H1 (cell line): ENCODE measurements around the gene C1QL1. TPM values are rescaled to one million over a fixed set of nuclear protein-coding genes. Genes with fewer than 3 reads are reported as not detected.

Experiments used
- CTCF ChIA-PET: fragments of 300-600 bp; sonication (Branson Sonifier 250); formaldehyde crosslinking; loops from one replicate; lab custom pipeline; 2021; ENCODE audit not compliant: partially characterized antibody; lab: Charles Lee
- POLR2A ChIA-PET: fragments of 300-600 bp; sonication (Branson Sonifier 250); formaldehyde crosslinking; loops from one replicate; lab custom pipeline; 2021; ENCODE audit warnings: inconsistent platforms; ENCODE audit not compliant: partially characterized antibody; lab: Charles Lee
- DNase-seq, 2 experiments: peaks; one replicate each; pipeline versions ENCODE4 v3.0.0 to v3.0.0-alpha.2; 2010 to 2022; ENCODE audit warnings: low spot score in 2 of 2, low read depth in 1 of 2, mixed read lengths in 1 of 2
- FAIRE-seq: peaks from 2 replicates; lab custom pipeline; 2011; peaks lifted over from hg19 to GRCh38; lab: Jason Lieb, UNC
- H2AFZ ChIP-seq: 2 replicates; pipeline ENCODE4 v1.8.1; 2012; ENCODE audit warnings: low read length, inconsistent platforms
- H2AK5ac ChIP-seq: 2 replicates; pipeline ENCODE4 v1.6.1; 2013; ENCODE audit warnings: low read depth, low read length
- H2BK120ac ChIP-seq: replicated peaks from 2 replicates; pipeline ENCODE3; 2013; ENCODE audit warnings: low read depth, low read length, inconsistent platforms
- H2BK12ac ChIP-seq: 2 replicates; pipeline ENCODE4 v1.6.1; 2013; ENCODE audit warnings: low read depth, low read length
- H2BK15ac ChIP-seq: 2 replicates; pipeline ENCODE4 v1.6.1; 2013; ENCODE audit warnings: low read length
- H2BK20ac ChIP-seq: 2 replicates; pipeline ENCODE4 v1.6.1; 2013; ENCODE audit warnings: low read length
- H2BK5ac ChIP-seq: 2 replicates; pipeline ENCODE4 v1.6.1; 2013; ENCODE audit warnings: low read depth, low read length
- H3K14ac ChIP-seq: 2 replicates; pipeline ENCODE4 v1.6.1; 2013; ENCODE audit warnings: inconsistent platforms; ENCODE audit not compliant: insufficient read length
- H3K18ac ChIP-seq: 2 replicates; pipeline ENCODE4 v1.6.1; 2013; ENCODE audit warnings: low read length; ENCODE audit errors: extremely low read depth
- H3K23ac ChIP-seq: 2 replicates; pipeline ENCODE4 v1.6.1; 2013; ENCODE audit warnings: inconsistent platforms; ENCODE audit not compliant: insufficient read length
- H3K23me2 ChIP-seq: 2 replicates; pipeline ENCODE4 v1.6.1; 2013; ENCODE audit warnings: low read depth, low read length
- H3K27ac ChIP-seq: 2 replicates; pipeline ENCODE4 v1.6.1; 2011; ENCODE audit warnings: low read depth, low read length, inconsistent platforms
- H3K27me3 ChIP-seq, 4 experiments: replicated peaks in 1 of 4; 1 replicate in 1 of 4; 2 replicates in 3 of 4; pipeline versions ENCODE4 v1.6.1 to v1.8.1; 2011 to 2013; ENCODE audit warnings: low read length in 3 of 4, mild to moderate bottlenecking in 3 of 4, inconsistent platforms in 2 of 4, mixed read lengths in 2 of 4, moderate library complexity in 1 of 4; ENCODE audit not compliant: control insufficient read depth in 3 of 4, insufficient read depth in 3 of 4; ENCODE audit errors: extremely low read depth in 1 of 4
- H3K36me3 ChIP-seq, 4 experiments: 2 replicates each; pipeline versions ENCODE4 v1.6.1 to v1.8.1; 2011 to 2013; ENCODE audit warnings: mild to moderate bottlenecking in 4 of 4, low read length in 3 of 4, moderate library complexity in 2 of 4, control low read depth in 1 of 4, inconsistent platforms in 1 of 4; ENCODE audit not compliant: insufficient read depth in 4 of 4, control insufficient read depth in 2 of 4
- H3K4ac ChIP-seq: replicated peaks from 2 replicates; pipeline ENCODE3; 2013; ENCODE audit warnings: low read length, low read depth, mixed read lengths, inconsistent platforms; ENCODE audit not compliant: insufficient read length
- H3K4me1 ChIP-seq, 4 experiments: replicated peaks in 1 of 4; 1 replicate in 1 of 4; 2 replicates in 3 of 4; pipeline versions ENCODE4 v1.6.1 to v1.8.1; 2011 to 2013; ENCODE audit warnings: low read length in 3 of 4, inconsistent platforms in 2 of 4, mixed read lengths in 1 of 4; ENCODE audit not compliant: insufficient read depth in 4 of 4, control insufficient read depth in 3 of 4
- H3K4me2 ChIP-seq, 2 experiments: 2 replicates each; pipeline versions ENCODE4 v1.6.1 to v1.8.1; 2011 to 2013; ENCODE audit warnings: low read depth in 2 of 2, low read length in 2 of 2, control low read depth in 1 of 2, inconsistent platforms in 1 of 2, mild to moderate bottlenecking in 1 of 2; ENCODE audit not compliant: insufficient read depth in 1 of 2
- H3K4me3 ChIP-seq, 4 experiments: fragments of 200-600, 300-600 bp in 1 of 4; sonication (generic), shearing (Covaris generic), sonication (Bioruptor Twin) in 1 of 4; 2 replicates each; pipeline versions ENCODE4 v1.5.1 to v1.8.1; 2011 to 2016; ENCODE audit warnings: low read length in 4 of 4, low read depth in 3 of 4, control low read depth in 2 of 4, inconsistent platforms in 2 of 4, mild to moderate bottlenecking in 2 of 4, mixed read lengths in 1 of 4, moderate library complexity in 1 of 4; ENCODE audit not compliant: insufficient read depth in 2 of 4; ENCODE audit errors: extremely low read depth in 1 of 4
- H3K56ac ChIP-seq: replicated peaks from 2 replicates; pipeline ENCODE3; 2013; ENCODE audit warnings: low read depth, mild to moderate bottlenecking, mixed read lengths, low read length, inconsistent platforms; ENCODE audit not compliant: insufficient read length
- H3K79me1 ChIP-seq: 2 replicates; pipeline ENCODE4 v1.6.1; 2013; ENCODE audit warnings: low read depth, low read length, control low read depth
- H3K79me2 ChIP-seq, 2 experiments: 2 replicates each; pipeline versions ENCODE4 v1.6.1 to v1.8.1; 2012 to 2013; ENCODE audit warnings: low read length in 2 of 2, mild to moderate bottlenecking in 2 of 2, inconsistent platforms in 1 of 2; ENCODE audit not compliant: insufficient read depth in 2 of 2, control insufficient read depth in 1 of 2
- H3K9ac ChIP-seq, 4 experiments: replicated peaks in 1 of 4; 1 replicate in 1 of 4; 2 replicates in 3 of 4; pipeline versions ENCODE4 v1.6.1 to v1.8.1; 2011 to 2013; ENCODE audit warnings: low read depth in 3 of 4, low read length in 3 of 4, control low read depth in 2 of 4, mild to moderate bottlenecking in 2 of 4, moderate library complexity in 2 of 4, inconsistent platforms in 1 of 4; ENCODE audit errors: extremely low read depth in 1 of 4
- H3K9me3 ChIP-seq, 2 experiments: 2 replicates each; pipeline versions ENCODE4 v1.6.1 to v1.8.1; 2012 to 2013; ENCODE audit warnings: mild to moderate bottlenecking in 2 of 2, moderate library complexity in 2 of 2, control low read depth in 1 of 2, inconsistent platforms in 1 of 2, low read depth in 1 of 2, low read length in 1 of 2, mixed read lengths in 1 of 2; ENCODE audit not compliant: insufficient read depth in 2 of 2
- H4K20me1 ChIP-seq, 2 experiments: replicated peaks in 1 of 2; 2 replicates each; pipeline versions ENCODE3 to v1.8.1; 2011 to 2013; ENCODE audit warnings: inconsistent platforms in 2 of 2, low read length in 2 of 2, mild to moderate bottlenecking in 1 of 2; ENCODE audit not compliant: insufficient read depth in 2 of 2, control insufficient read depth in 1 of 2
- H4K5ac ChIP-seq: 2 replicates; pipeline ENCODE4 v1.6.1; 2013; ENCODE audit warnings: low read length, low read depth, mixed read lengths, inconsistent platforms; ENCODE audit not compliant: insufficient read length
- H4K8ac ChIP-seq: 2 replicates; pipeline ENCODE4 v1.8.0; 2013; ENCODE audit warnings: mild to moderate bottlenecking, moderate library complexity, low read length, inconsistent platforms; ENCODE audit not compliant: insufficient read depth; ENCODE audit errors: extremely low read depth
- H4K91ac ChIP-seq: replicated peaks from 2 replicates; pipeline ENCODE3; 2013; ENCODE audit warnings: low read length, mixed read lengths, inconsistent platforms; ENCODE audit not compliant: insufficient read length
- ASH2L ChIP-seq: fragments of 200-600, 300-600 bp; sonication (generic); IDR thresholded peaks from one replicate; pipeline ENCODE4 v1.7.1; 2017; ENCODE audit warnings: low read length
- ATF2 ChIP-seq: IDR thresholded peaks from 2 replicates; pipeline ENCODE4 v1.6.1; 2012; ENCODE audit warnings: low read length, inconsistent platforms
- CBX5 ChIP-seq: fragments of 300-800, 300-1000 bp; sonication (generic); IDR thresholded peaks from 2 replicates; pipeline ENCODE4 v1.7.1; 2016; ENCODE audit warnings: antibody characterized with exemption, low read length, low read depth
- CEBPB ChIP-seq: IDR thresholded peaks from 2 replicates; pipeline ENCODE4 v1.6.1; 2012; ENCODE audit warnings: low read depth, low read length
- EP300 ChIP-seq, 2 experiments: IDR thresholded peaks; 1 replicate in 1 of 2; 2 replicates in 1 of 2; pipeline ENCODE4 v1.6.1; 2011 to 2012; ENCODE audit warnings: low read depth in 2 of 2, low read length in 2 of 2, mild to moderate bottlenecking in 2 of 2, borderline replicate concordance in 1 of 2, inconsistent platforms in 1 of 2, moderate library complexity in 1 of 2
- FOSL1 ChIP-seq: IDR thresholded peaks from 2 replicates; pipeline ENCODE4 v1.6.1; 2011; ENCODE audit warnings: mild to moderate bottlenecking, low read depth, low read length, moderate library complexity; ENCODE audit not compliant: insufficient read depth
- POLR2A ChIP-seq, 2 experiments: IDR thresholded peaks; 1 replicate in 1 of 2; 2 replicates in 1 of 2; pipeline ENCODE4 v1.6.1; 2011; ENCODE audit warnings: low read depth in 2 of 2, low read length in 2 of 2, mild to moderate bottlenecking in 2 of 2; ENCODE audit errors: control extremely low read depth in 1 of 2
- POLR2AphosphoS5 ChIP-seq: IDR thresholded peaks from 2 replicates; pipeline ENCODE4 v1.6.1; 2011; ENCODE audit warnings: low read depth, low read length
- RBBP5 ChIP-seq: IDR thresholded peaks from 2 replicates; pipeline ENCODE4 v1.7.1; 2012; ENCODE audit warnings: low read depth, mild to moderate bottlenecking, inconsistent platforms, low read length, moderate library complexity, borderline replicate concordance
- SP4 ChIP-seq: IDR thresholded peaks from 2 replicates; pipeline ENCODE4 v1.6.1; 2012; ENCODE audit warnings: low read length, inconsistent platforms
- TCF12 ChIP-seq: IDR thresholded peaks from 2 replicates; pipeline ENCODE4 v1.6.1; 2011; ENCODE audit warnings: low read depth, mild to moderate bottlenecking, low read length
- TEAD4 ChIP-seq: IDR thresholded peaks from 2 replicates; pipeline ENCODE4 v1.6.1; 2012; ENCODE audit warnings: low read depth, low read length, inconsistent platforms, mixed read lengths
- ZNF274 ChIP-seq: IDR thresholded peaks from 2 replicates; pipeline ENCODE4 v1.7.0; 2012; ENCODE audit warnings: low read length, borderline replicate concordance; ENCODE audit errors: extremely low read depth
- WGBS, 2 experiments: shearing (Covaris generic) in 1 of 2; methylation state at CpG; one replicate each; pipeline versions ENCODE4 v1.1.6 to v1.1.7; 2013 to 2015; ENCODE audit warnings: low lambda C conversion rate in 2 of 2, mixed read lengths in 2 of 2, inconsistent platforms in 1 of 2, low coverage in 1 of 2, missing lambda C conversion rate in 1 of 2; ENCODE audit not compliant: insufficient replicate concordance in 2 of 2, insufficient coverage in 1 of 2, insufficient read length in 1 of 2; ENCODE audit errors: extremely low coverage in 1 of 2, missing lambda C conversion rate in 1 of 2; 5-methylcytosine and 5-hydroxymethylcytosine counted together
- polyA plus RNA-seq, 7 experiments: library from polyadenylated mRNA; depleted of rRNA in 3 of 7; stranded (reverse) in 5 of 7; unstranded in 2 of 7; fragments of >200 nt in 5 of 7; fragments of 200-250 nt in 2 of 7; gene quantifications; 1 replicate in 5 of 7; 2 replicates in 1 of 7; 4 replicates in 1 of 7; pipeline versions ENCODE4 v1.2.1 to v1.2.3, GENCODE V29; 2011 to 2013; ENCODE audit warnings: missing spikeins in 2 of 7, mixed read lengths in 2 of 7
- total RNA-seq: library from RNA; stranded (reverse); fragmentation: NEBNext Ultra II Directional; extraction: Animal tissue kit (Norgen Biotek cat#: 25700); gene quantifications from 2 replicates; pipeline ENCODE4 v1.2.1, GENCODE V29; 2021

C1QL1 gene
- total and polyA plus RNA-seq, 2 of the 8 experiments (the other 6 are each of a cell fraction or from before 2014, with no cell fraction given): 7.6 to 10.5 TPM

DNA sequence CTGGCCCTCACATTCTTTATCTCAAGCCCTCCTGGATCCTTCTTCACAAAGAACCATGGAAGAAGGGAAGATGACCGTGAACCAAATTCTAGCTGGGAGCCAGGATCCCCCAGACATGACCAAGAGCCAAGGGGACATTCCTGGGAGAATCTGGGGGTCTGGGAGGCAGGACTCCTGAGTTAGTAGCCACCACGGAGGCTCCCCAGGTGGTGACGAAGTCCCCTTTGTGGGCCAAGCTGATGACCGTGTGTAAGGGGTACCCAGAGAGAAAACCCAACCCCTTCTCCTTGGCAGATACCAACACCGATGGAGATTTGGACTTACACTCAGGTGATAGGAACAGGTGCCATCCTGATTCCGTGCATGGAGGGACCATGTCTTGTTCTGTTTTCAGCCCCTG, 46.0 kb downstream of the C1QL1 start:
- no peak overlapping the region for H2BK20ac ChIP-seq
- H2AFZ ChIP-seq: no peak overlapping the region
- H3K4me3 ChIP-seq: no peak overlapping the region
- no peak overlapping the region for H2BK120ac ChIP-seq
- H3K9me3 ChIP-seq: no peaks in the 10 kb centered on the region
- peak overlapping the region; percentile 43; the same call in 1 of the 2 replicates for H2BK12ac ChIP-seq
- H3K27ac ChIP-seq: no peak overlapping the region
- no peak overlapping the region for H4K91ac ChIP-seq
- H4K5ac ChIP-seq: no peak overlapping the region
- no peak overlapping the region for H4K8ac ChIP-seq
- no peaks in the 10 kb centered on the region for H3K79me1 ChIP-seq
- no peak overlapping the region for H2AK5ac ChIP-seq
- no peaks in the 10 kb centered on the region; the same call in 1 of the 2 replicates for H3K23me2 ChIP-seq
- no peak overlapping the region for H3K4me2 ChIP-seq
- peaks cover 6 to 15% (median 9%) of the 10 kb centered on the region in 4 experiments for H3K4me1 ChIP-seq
- H2BK5ac ChIP-seq: no peak overlapping the region
- H3K4ac ChIP-seq: no peak overlapping the region
- H4K20me1 ChIP-seq: no peaks in the 10 kb centered on the region
- CTCF ChIA-PET: interaction anchor here (0.6 to 13.0 kb wide), 17 partner anchors 11 to 210 kb away, joined by 3 to 243 read pairs (median 9); partner anchors contain the start of gene C1QL1
- DNase-seq: no peak
- 82% methylated on average over 6 of the region's 6 CpGs; no CpG with 5 or more reads in 1 of the 2 experiments for WGBS, 2 experiments
- H3K56ac ChIP-seq: no peak overlapping the region
- H3K23ac ChIP-seq: no peak overlapping the region
- no peaks in the 10 kb centered on the region for H3K79me2 ChIP-seq
- H3K27me3 ChIP-seq: no peaks in the 10 kb centered on the region
- no peak overlapping the region for H3K14ac ChIP-seq
- H2BK15ac ChIP-seq: 0 out of 2 replicates have a peak overlapping the region, but pooled peaks have one; percentile 18
- no peak overlapping the region for H3K9ac ChIP-seq
- H3K18ac ChIP-seq: no peak overlapping the region
- peaks cover 0 to 13% (median 6%) of the 10 kb centered on the region in 4 experiments; a peak in 6 of 8 replicates for H3K36me3 ChIP-seq
- POLR2A ChIA-PET: interaction anchor here (0.8 to 5.3 kb wide), 13 partner anchors 9 to 118 kb away, joined by 3 to 25 read pairs (median 5); partner anchors contain the start of gene KIF18B
- no peak for FAIRE-seq
- TF ChIP-seq CBX5 (no peak), TEAD4 (no peak), POLR2AphosphoS5 (no peak), SP4 (no peak), ZNF274 (no peak), ASH2L (no peak), RBBP5 (no peak), TCF12 (no peak), POLR2A (IDR thresholded peaks at IDR 0.05; ENCODE audit: control extremely low read depth in 1 of 2, low read depth in 2 of 2, low read length in 2 of 2) (no peak), FOSL1 (no peak), ATF2 (no peak), EP300 (IDR thresholded peaks at IDR 0.05; ENCODE audit: borderline replicate concordance in 1 of 2, low read depth in 2 of 2, low read length in 2 of 2) (no peak), CEBPB (no peak)
